B cell (primary cell): ENCODE data around the gene FLII. TPM values are rescaled to one million over a fixed set of nuclear protein-coding genes. Genes with fewer than 3 reads are reported as not detected.

Source experiments
- ATAC-seq: fragments of 200-7000 bp; cut with Tn5 transposase; one replicate; pipeline ENCODE4 v1.10.0; 2021; ENCODE audit warnings: low read depth, mild to moderate bottlenecking, moderate number of reproducible peaks, moderate library complexity
- CTCF ChIA-PET: fragments of 350-600 bp; sonication (Branson Sonifier 250); formaldehyde crosslinking; loops from one replicate; lab custom pipeline; 2021; ENCODE audit warnings: antibody characterized with exemption, inconsistent platforms; lab: Charles Lee
- POLR2A ChIA-PET: fragments of 350-600 bp; sonication (Branson Sonifier 250); formaldehyde crosslinking; loops from one replicate; lab custom pipeline; 2021; ENCODE audit warnings: antibody characterized with exemption; lab: Charles Lee
- DNase-seq: peaks from one replicate; pipeline ENCODE4 v3.0.0; 2013
- H2AFZ ChIP-seq: 2 replicates; pipeline ENCODE4 v1.6.1; 2012; ENCODE audit warnings: mild to moderate bottlenecking, low read depth, low read length; ENCODE audit not compliant: insufficient read depth, poor library complexity, severe bottlenecking
- H3K27ac ChIP-seq, 2 donors: 1 replicate in 1 of 2; 2 replicates in 1 of 2; pipeline ENCODE4 v1.5.1; 2012 to 2013; ENCODE audit warnings: low read length in 2 of 2, mild to moderate bottlenecking in 2 of 2, moderate library complexity in 1 of 2
- H3K27me3 ChIP-seq, 4 experiments: fragments of 200-600 bp in 1 of 4; sonication (generic) in 1 of 4; replicated peaks in 1 of 4; 1 replicate in 2 of 4; 2 replicates in 2 of 4; pipeline versions ENCODE4 v1.6.1 to v1.7.0; 2013 to 2016; ENCODE audit warnings: low read length in 3 of 4, mild to moderate bottlenecking in 2 of 4, mixed read lengths in 1 of 4, moderate library complexity in 1 of 4; ENCODE audit not compliant: insufficient read depth in 4 of 4, control insufficient read depth in 3 of 4; ENCODE audit errors: control extremely low read depth in 1 of 4
- H3K36me3 ChIP-seq, 2 experiments: replicated peaks in 1 of 2; 1 replicate in 1 of 2; 2 replicates in 1 of 2; pipeline versions ENCODE4 v1.6.1 to v1.7.1; 2013; ENCODE audit warnings: low read length in 1 of 2; ENCODE audit not compliant: insufficient read depth in 2 of 2, control insufficient read depth in 1 of 2; ENCODE audit errors: control extremely low read depth in 1 of 2, extremely low read depth in 1 of 2
- H3K4me1 ChIP-seq, 2 donors: fragments of 200-600 bp in 1 of 2; sonication (generic) in 1 of 2; 1 replicate in 1 of 2; 2 replicates in 1 of 2; pipeline versions ENCODE4 v1.5.1 to v1.6.1; 2013 to 2017; ENCODE audit warnings: low read length in 2 of 2; ENCODE audit not compliant: control insufficient read depth in 2 of 2, insufficient read depth in 2 of 2
- H3K4me2 ChIP-seq: replicated peaks from 2 replicates; pipeline ENCODE3; 2012; ENCODE audit warnings: mild to moderate bottlenecking, low read depth, low read length; ENCODE audit not compliant: poor library complexity, severe bottlenecking
- H3K4me3 ChIP-seq, 5 experiments: fragments of 200-600 bp in 1 of 5; sonication (generic) in 1 of 5; 1 replicate in 3 of 5; 2 replicates in 2 of 5; pipeline versions ENCODE4 v1.5.1 to v1.7.0; 2011 to 2016; ENCODE audit warnings: low read length in 4 of 5, mild to moderate bottlenecking in 4 of 5, low read depth in 2 of 5, control low read depth in 1 of 5, moderate library complexity in 1 of 5; ENCODE audit not compliant: insufficient read depth in 1 of 5; ENCODE audit errors: control extremely low read depth in 1 of 5, extremely low read depth in 1 of 5
- H3K79me2 ChIP-seq: fragments of 200-600 bp; sonication (generic); one replicate; pipeline ENCODE4 v1.6.0; 2016; ENCODE audit warnings: low read length; ENCODE audit not compliant: control insufficient read depth, insufficient read depth
- H3K9ac ChIP-seq: fragments of 200-600 bp; sonication (generic); 2 replicates; pipeline ENCODE4 v1.6.1; 2017; ENCODE audit warnings: mild to moderate bottlenecking, low read length, moderate library complexity
- H3K9me3 ChIP-seq, 3 donors: one replicate each; pipeline versions ENCODE4 v1.6.1 to v1.7.1; 2013; ENCODE audit warnings: low read length in 2 of 3; ENCODE audit not compliant: control insufficient read depth in 2 of 3, insufficient read depth in 1 of 3; ENCODE audit errors: control extremely low read depth in 1 of 3
- H4K20me1 ChIP-seq: 2 replicates; pipeline ENCODE4 v1.6.0; 2012; ENCODE audit warnings: mild to moderate bottlenecking, low read length; ENCODE audit not compliant: insufficient read depth, control insufficient read depth, poor library complexity, severe bottlenecking
- H3K27ac Mint-ChIP-seq: one replicate; pipeline ENCODE4 v1.8.0; 2021; ENCODE audit warnings: mixed read lengths
- H3K27me3 Mint-ChIP-seq: one replicate; pipeline ENCODE4 v1.8.0; 2021; ENCODE audit warnings: mixed read lengths
- H3K4me1 Mint-ChIP-seq: one replicate; pipeline ENCODE4 v1.8.0; 2021; ENCODE audit warnings: mixed read lengths
- H3K4me3 Mint-ChIP-seq: one replicate; pipeline ENCODE4 v1.8.0; 2021; ENCODE audit warnings: mixed read lengths
- H3K9me3 Mint-ChIP-seq: one replicate; pipeline ENCODE4 v1.8.0; 2022; ENCODE audit warnings: mixed read lengths; ENCODE audit not compliant: insufficient read depth
- CTCF ChIP-seq: fragments of 200-600 bp; IDR thresholded peaks from one replicate; pipeline ENCODE4 v1.8.0; 2022; ENCODE audit warnings: antibody characterized with exemption, mild to moderate bottlenecking
- EZH2 ChIP-seq: IDR thresholded peaks from 2 replicates; pipeline ENCODE4 v1.6.1; 2012; ENCODE audit warnings: borderline replicate concordance, low read depth, mild to moderate bottlenecking, moderate library complexity, low read length; ENCODE audit not compliant: insufficient read depth, poor library complexity, severe bottlenecking
- WGBS: methylation state at CpG from one replicate; pipeline ENCODE4 v1.1.5; 2013; ENCODE audit warnings: missing lambda C conversion rate; ENCODE audit not compliant: insufficient coverage; 5-methylcytosine and 5-hydroxymethylcytosine counted together
- intact Hi-C: fragments of 100-400 bp; cut with micrococcal nuclease; formaldehyde crosslinking; loops from one replicate; pipeline ENCODE4 v1.10.0; 2022
- polyA plus RNA-seq: library from polyadenylated mRNA; depleted of rRNA; stranded (reverse); fragments of >200 nt; gene quantifications from 2 replicates; pipeline ENCODE4 v1.2.3, GENCODE V29; 2012
- total RNA-seq, 2 donors: library from RNA; stranded (reverse); fragments of 120-200 nt in 1 of 2; gene quantifications; 1 replicate in 1 of 2; 2 replicates in 1 of 2; pipeline versions ENCODE4 v1.2.3 to v1.2.4, GENCODE V29; 2013 to 2022

Gene FLII
- total and polyA plus RNA-seq, 2 donors (not counting 1 experiment from before 2014, with no cell fraction given) = 357 to 531 TPM

- Histone ChIP-seq H3K4me2 (no peak overlapping the region), H3K79me2 (peaks cover 89% of the 10 kb centered on the region), H3K4me1 (no peaks in the 10 kb centered on the region), H3K9me3 (no peaks in the 10 kb centered on the region), H3K4me3 (no peak overlapping the region), H4K20me1 (peaks cover 95% of the 10 kb centered on the region), H3K36me3 (peaks cover 9 to 63% of the 10 kb centered on the region in 2 experiments), H3K9ac (no peak overlapping the region), H2AFZ (no peak overlapping the region), H3K27me3 (no peaks in the 10 kb centered on the region), H3K27ac (no peak overlapping the region)
- Mint-ChIP-seq H3K4me3 (no peak overlapping the region), H3K4me1 (peaks cover 28% of the 10 kb centered on the region), H3K27me3 (no peaks in the 10 kb centered on the region), H3K27ac (no peak overlapping the region), H3K9me3 (no peaks in the 10 kb centered on the region)
- 89% methylated on average over 3 of the region's 3 CpGs for whole genome bisulfite sequencing
- TF ChIP-seq EZH2 (no peak), CTCF (no peak)
- DNase-seq (no peak), ATAC-seq (no peak)
- ChIA-PET POLR2A (no interaction called here), CTCF (interaction anchor here (0.6 to 1.6 kb wide), 5 partner anchors 9 to 71 kb away, joined by 3 read pairs; partner anchors contain the start of gene ALKBH5)
- intact Hi-C loops = no loop called here
Observed at GRCh38 chr17:18197535-18198194, 60.9 kb downstream of the FLII start.

- ChIA-PET POLR2A (no interaction called here), CTCF (no interaction called here)
- no peak overlapping the region for H3K4me2 ChIP-seq
- no peaks in the 10 kb centered on the region for H3K27me3 ChIP-seq
- no peak overlapping the region for H3K27ac Mint-ChIP-seq
- peaks cover 95% of the 10 kb centered on the region for H4K20me1 ChIP-seq
- H2AFZ ChIP-seq = no peak overlapping the region
- ATAC-seq = no peak
- WGBS = 100% methylated on average over 1 of the region's 5 CpGs
- no peak overlapping the region for H3K27ac ChIP-seq
- no peaks in the 10 kb centered on the region for H3K9me3 ChIP-seq
- H3K9ac ChIP-seq = no peak overlapping the region
- TF ChIP-seq EZH2 (no peak), CTCF (no peak)
- no peak for DNase-seq
- H3K4me3 Mint-ChIP-seq = no peak overlapping the region
- intact Hi-C loops = no loop called here
- peaks cover 3 to 12% of the 10 kb centered on the region in 2 donors for H3K4me1 ChIP-seq
- H3K9me3 Mint-ChIP-seq = no peaks in the 10 kb centered on the region
- peaks cover 42% of the 10 kb centered on the region for H3K4me1 Mint-ChIP-seq
- no peak overlapping the region for H3K4me3 ChIP-seq
- H3K36me3 ChIP-seq = peaks cover 4 to 57% of the 10 kb centered on the region in 2 experiments
- H3K79me2 ChIP-seq = peaks cover 93% of the 10 kb centered on the region
- no peaks in the 10 kb centered on the region for H3K27me3 Mint-ChIP-seq
Observed at GRCh38 chr17:18195246-18195645, 63.3 kb downstream of the FLII start.
